ENCODE results near the gene CD79A.

CD79A gene

GRCh38 chr19:41929536-41930071 lies 52.5 kb downstream of the CD79A start:
- H3K4me3 ChIP-seq (ENCODE audit: low read length): no peak overlapping the region
- DNase-seq (ENCODE audit: low read depth): no peak
- no peak for TF ChIP-seq CTCF (conservative IDR thresholded peaks at IDR 0.05; ENCODE audit: low read depth, low read length)

GRCh38 chr19:41930322-41930722 lies 53.2 kb downstream of the CD79A start:
- TF ChIP-seq CTCF (conservative IDR thresholded peaks at IDR 0.05; ENCODE audit: low read depth, low read length): no peak
- H3K4me3 ChIP-seq (ENCODE audit: low read length): no peak overlapping the region
- no peak for DNase-seq (ENCODE audit: low read depth)

All from retinal pigment epithelial cell (primary cell).